Transverse colon (tissue), 4 donors: ENCODE data around the gene GPR153.

Source experiments
- POLR2A ChIP-seq: fragments of 450-650 bp; IDR thresholded peaks from one replicate; pipeline ENCODE4 v1.6.1; 2016; ENCODE audit warnings: antibody characterized with exemption, mild to moderate bottlenecking, moderate library complexity
- POLR2AphosphoS5 ChIP-seq, 3 donors: sonication (generic); formaldehyde crosslinking; IDR thresholded peaks; one replicate each; pipeline ENCODE4 v1.6.1; 2016; ENCODE audit warnings: antibody characterized with exemption in 3 of 3
- TF ChIP-seq, protein P1 (sequence below), 5 experiments: fragments of 200-600 bp in 3 of 5; fragments of 450-650 bp in 2 of 5; sonication (generic) in 3 of 5; IDR thresholded peaks; 1 replicate in 2 of 5; 2 replicates in 3 of 5; pipeline ENCODE4 v1.5.1; 2016 to 2017; ENCODE audit warnings: antibody characterized with exemption in 5 of 5, inconsistent platforms in 3 of 5, mild to moderate bottlenecking in 2 of 5, moderate library complexity in 1 of 5

DNA sequence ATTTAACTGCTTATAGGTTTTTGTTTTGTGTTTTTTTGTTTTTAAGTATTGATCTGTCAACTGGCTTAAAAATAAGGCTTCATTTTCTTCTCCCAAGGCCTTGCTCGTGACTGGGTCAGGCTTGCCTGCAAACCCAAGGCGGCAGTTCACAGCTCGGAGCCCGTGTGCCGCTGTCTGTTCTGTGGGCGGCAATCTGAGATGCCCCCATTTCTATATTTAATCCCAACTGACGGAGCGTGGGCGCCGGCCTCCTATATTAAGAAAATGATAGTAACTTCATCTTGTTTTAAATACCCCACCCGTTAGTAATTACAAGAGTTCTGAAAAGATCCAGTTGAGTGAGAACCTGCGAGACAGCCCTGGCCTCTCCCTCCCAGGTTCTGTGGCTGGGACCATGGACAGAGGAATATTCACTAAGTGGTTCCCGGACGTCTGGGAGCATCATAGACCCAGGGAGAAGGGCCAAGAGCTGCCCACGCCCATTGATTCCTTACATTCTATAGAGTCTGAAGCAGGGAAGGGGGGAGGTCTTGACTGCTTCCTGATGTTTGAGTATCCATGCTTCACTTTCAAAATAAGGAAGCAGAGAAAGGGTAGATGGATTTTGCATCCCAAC, 42.6 kb upstream of the GPR153 start:
- TF ChIP-seq, protein P1, sequence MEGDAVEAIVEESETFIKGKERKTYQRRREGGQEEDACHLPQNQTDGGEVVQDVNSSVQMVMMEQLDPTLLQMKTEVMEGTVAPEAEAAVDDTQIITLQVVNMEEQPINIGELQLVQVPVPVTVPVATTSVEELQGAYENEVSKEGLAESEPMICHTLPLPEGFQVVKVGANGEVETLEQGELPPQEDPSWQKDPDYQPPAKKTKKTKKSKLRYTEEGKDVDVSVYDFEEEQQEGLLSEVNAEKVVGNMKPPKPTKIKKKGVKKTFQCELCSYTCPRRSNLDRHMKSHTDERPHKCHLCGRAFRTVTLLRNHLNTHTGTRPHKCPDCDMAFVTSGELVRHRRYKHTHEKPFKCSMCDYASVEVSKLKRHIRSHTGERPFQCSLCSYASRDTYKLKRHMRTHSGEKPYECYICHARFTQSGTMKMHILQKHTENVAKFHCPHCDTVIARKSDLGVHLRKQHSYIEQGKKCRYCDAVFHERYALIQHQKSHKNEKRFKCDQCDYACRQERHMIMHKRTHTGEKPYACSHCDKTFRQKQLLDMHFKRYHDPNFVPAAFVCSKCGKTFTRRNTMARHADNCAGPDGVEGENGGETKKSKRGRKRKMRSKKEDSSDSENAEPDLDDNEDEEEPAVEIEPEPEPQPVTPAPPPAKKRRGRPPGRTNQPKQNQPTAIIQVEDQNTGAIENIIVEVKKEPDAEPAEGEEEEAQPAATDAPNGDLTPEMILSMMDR (IDR thresholded peaks at IDR 0.05) = no peak
- TF ChIP-seq POLR2AphosphoS5 (IDR thresholded peaks at IDR 0.05) (no peak), POLR2A (no peak)
